NB4 (cell line): ENCODE data around the gene NAA60.
A peak's percentile ranks its signal among the peaks of the same experiment; 100 is the strongest.
"Not testable (repeated sequence)": the region's sequence is repeated elsewhere in the genome, so short reads cannot be mapped to it uniquely, and the experiment has no call there.

Experiments
- CTCF ChIP-seq: IDR thresholded peaks from one replicate; pipeline ENCODE4 v1.5.1; 2012; ENCODE audit warnings: low read depth, low read length
- TF ChIP-seq, protein P1 (sequence below): IDR thresholded peaks from 2 replicates; pipeline ENCODE4 v1.6.1; 2011; ENCODE audit warnings: low read depth, low read length

DNA sequence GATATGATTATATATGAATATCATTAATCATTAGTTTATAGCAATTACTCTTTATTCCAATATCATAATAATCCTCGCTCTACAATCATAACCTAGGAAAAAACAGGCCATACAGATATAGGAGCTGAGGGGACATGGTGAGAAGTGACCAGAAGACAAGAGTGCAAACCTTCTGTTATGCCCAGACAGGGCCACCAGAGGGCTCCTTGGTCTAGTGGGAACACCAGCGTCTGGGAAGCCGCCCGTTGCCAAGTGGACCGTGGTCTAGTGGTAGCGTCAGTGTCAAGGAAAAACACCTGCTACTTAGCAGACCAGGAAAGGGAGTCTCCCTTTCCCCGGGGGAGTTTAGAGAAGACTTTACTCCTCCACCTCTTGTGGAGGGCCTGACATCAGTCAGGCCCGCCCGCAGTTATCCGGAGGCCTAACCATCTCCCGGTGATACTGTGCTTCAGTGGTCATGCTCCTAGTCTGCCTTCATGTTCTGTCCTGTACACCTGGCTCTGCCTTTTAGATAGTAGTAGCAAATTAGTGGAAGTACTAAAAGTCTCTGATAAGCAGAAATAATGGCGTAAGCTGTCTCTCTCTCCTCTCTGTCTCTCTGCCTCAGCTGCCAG lies 83.8 kb downstream of the NAA60 start:
- peak; percentile 58 for TF ChIP-seq CTCF
- TF ChIP-seq, protein P1, sequence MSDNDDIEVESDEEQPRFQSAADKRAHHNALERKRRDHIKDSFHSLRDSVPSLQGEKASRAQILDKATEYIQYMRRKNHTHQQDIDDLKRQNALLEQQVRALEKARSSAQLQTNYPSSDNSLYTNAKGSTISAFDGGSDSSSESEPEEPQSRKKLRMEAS: not testable (repeated sequence)
